ENCODE results near the gene RGS6. TPM values are rescaled to one million over a fixed set of nuclear protein-coding genes. Genes with fewer than 3 reads are reported as not detected.

Gene RGS6
- total and polyA plus RNA-seq, 7 donors: 0.19 to 1.6 (median 0.42) TPM

DNA sequence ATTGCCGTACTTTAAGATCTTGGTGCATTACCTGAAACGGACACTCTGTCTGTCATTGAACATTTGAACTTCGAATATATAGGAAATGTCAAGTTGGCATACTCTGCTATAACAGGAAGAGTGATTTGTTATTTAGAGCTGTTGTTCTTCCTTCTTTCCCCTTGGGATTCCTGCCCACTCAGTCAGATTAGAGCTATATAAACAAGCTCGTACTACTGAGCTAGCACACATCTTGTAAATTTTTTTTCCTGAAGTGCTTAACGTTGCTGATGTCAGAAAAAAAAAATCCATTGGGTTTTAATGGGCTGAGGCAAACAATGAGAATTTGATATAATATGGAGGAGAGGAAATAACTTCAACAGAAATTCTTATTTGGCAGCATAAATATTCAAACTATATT lies 26.8 kb downstream of the RGS6 start:
- Histone ChIP-seq H3K9me3 (no peaks in the 10 kb centered on the region), H3K4me3 (no peak overlapping the region), H3K36me3 (ENCODE audit: insufficient read depth in 1 of 2, low read depth in 1 of 2) (no peaks in the 10 kb centered on the region), H3K27me3 (ENCODE audit: insufficient read depth in 3 of 3, low read length in 2 of 3) (no peaks in the 10 kb centered on the region), H3K4me1 (no peaks in the 10 kb centered on the region), H3K27ac (no peak overlapping the region)
- TF ChIP-seq, protein P1, sequence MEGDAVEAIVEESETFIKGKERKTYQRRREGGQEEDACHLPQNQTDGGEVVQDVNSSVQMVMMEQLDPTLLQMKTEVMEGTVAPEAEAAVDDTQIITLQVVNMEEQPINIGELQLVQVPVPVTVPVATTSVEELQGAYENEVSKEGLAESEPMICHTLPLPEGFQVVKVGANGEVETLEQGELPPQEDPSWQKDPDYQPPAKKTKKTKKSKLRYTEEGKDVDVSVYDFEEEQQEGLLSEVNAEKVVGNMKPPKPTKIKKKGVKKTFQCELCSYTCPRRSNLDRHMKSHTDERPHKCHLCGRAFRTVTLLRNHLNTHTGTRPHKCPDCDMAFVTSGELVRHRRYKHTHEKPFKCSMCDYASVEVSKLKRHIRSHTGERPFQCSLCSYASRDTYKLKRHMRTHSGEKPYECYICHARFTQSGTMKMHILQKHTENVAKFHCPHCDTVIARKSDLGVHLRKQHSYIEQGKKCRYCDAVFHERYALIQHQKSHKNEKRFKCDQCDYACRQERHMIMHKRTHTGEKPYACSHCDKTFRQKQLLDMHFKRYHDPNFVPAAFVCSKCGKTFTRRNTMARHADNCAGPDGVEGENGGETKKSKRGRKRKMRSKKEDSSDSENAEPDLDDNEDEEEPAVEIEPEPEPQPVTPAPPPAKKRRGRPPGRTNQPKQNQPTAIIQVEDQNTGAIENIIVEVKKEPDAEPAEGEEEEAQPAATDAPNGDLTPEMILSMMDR (IDR thresholded peaks at IDR 0.05): no peak
- DNase-seq (no peak), ATAC-seq (no peak)
- intact Hi-C loops (cut with DNase I): no loop called here
- 41 to 51% (median 50%) methylated on average over 5 of the region's 5 CpGs for WGBS, 3 donors

DNA sequence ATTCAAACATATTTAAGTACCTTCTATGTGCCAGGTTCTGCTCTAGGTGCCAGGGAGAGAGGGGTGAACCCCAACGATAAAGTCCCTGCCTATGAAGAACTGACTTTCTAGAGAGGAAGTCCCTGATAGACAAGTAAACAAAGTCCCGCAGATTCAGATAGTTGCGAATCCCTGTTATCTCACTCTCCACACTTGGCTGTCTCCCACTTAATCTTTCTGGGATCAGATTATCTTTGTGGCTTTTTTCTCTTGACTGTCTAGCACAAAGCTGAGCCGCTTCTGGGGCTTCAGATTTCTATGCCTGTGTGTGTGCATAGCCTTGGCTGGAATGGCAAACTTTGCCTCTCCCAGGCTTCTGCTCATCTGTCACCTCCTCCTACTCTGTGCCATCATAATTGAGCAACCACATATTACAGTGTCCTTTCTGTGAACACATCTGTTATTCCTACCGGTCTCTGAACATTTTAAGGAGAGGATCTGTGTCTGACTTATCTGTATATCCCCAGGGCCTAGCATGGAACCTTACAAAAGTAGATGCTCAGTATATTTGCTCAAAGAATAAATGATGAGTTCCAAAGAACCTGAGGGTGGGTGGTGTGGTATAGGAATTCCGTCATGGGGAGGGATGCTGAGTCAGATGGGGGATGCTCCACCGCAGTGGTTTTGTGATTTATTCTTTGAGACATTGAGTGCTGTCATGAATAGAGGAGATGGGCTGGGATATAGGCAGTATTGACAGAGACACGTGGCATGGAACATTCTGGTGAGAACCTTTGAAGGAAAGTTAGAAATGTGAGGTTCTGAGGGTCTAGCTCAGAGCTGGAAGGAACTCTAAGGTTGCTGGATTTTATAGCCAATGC lies 28.5 kb downstream of the RGS6 start:
- no peaks in the 10 kb centered on the region for H3K4me1 ChIP-seq
- no peaks in the 10 kb centered on the region for H3K9me3 ChIP-seq
- H3K27ac ChIP-seq: no peak overlapping the region
- DNase-seq: no peak
- no peaks in the 10 kb centered on the region for H3K36me3 ChIP-seq (ENCODE audit: insufficient read depth in 1 of 2, low read depth in 1 of 2)
- H3K27me3 ChIP-seq (ENCODE audit: insufficient read depth in 3 of 3, low read length in 2 of 3): no peaks in the 10 kb centered on the region
- no peak for ATAC-seq
- 85 to 89% (median 88%) methylated on average over 8 of the region's 8 CpGs for WGBS, 3 donors
- TF ChIP-seq, protein P1 (IDR thresholded peaks at IDR 0.05): no peak
- intact Hi-C loops (cut with DNase I): no loop called here
- H3K4me3 ChIP-seq: no peak overlapping the region

DNA sequence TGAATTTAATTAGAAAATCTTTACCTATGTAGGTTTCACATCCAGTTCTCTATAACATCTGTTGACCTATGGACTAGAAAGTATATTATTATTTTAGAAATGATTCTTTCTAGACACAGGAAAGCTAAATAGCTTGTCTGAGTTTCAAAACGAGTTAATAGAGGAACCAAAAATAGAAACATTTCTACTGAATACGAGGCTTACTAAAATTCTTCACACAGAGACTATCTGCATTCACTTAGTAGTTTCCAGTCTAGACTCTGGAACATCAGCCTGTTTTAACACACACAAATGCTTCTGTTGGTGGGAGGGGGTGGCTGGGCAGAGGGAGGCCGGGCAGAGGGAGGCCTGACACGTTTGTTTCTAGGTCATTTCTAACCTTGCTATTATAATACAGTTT lies 29.7 kb downstream of the RGS6 start:
- ATAC-seq (no peak), DNase-seq (no peak)
- H3K36me3 ChIP-seq (ENCODE audit: insufficient read depth in 1 of 2, low read depth in 1 of 2): no peaks in the 10 kb centered on the region
- 30 to 41% (median 40%) methylated on average over 4 of the region's 4 CpGs for whole genome bisulfite sequencing, 3 donors
- H3K27me3 ChIP-seq (ENCODE audit: insufficient read depth in 3 of 3, low read length in 2 of 3): no peaks in the 10 kb centered on the region
- H3K4me3 ChIP-seq: no peak overlapping the region
- intact Hi-C loops (cut with DNase I): no loop called here
- no peaks in the 10 kb centered on the region for H3K4me1 ChIP-seq
- no peaks in the 10 kb centered on the region for H3K9me3 ChIP-seq
- no peak overlapping the region for H3K27ac ChIP-seq
- TF ChIP-seq, protein P1 (IDR thresholded peaks at IDR 0.05): no peak

DNA sequence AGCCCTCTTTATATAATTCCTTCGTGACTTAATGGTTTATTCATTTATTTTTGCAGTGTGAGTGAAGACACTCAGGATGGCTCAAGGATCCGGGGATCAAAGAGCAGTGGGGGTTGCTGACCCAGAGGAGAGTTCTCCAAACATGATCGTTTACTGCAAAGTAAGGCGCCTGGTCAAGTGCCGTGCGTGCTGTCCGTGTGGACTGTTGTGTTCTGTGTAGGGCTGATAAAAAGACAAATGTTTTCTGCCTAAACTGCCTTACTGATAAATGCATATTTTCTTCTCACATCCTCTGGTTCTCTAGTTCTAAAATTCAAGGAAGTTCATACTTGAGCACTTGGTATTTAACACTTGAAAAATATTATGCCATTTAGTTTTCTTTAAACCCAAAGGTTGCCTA lies 32.5 kb downstream of the RGS6 start:
- intact Hi-C loops (cut with DNase I): no loop called here
- Histone ChIP-seq H3K27ac (no peak overlapping the region), H3K36me3 (ENCODE audit: insufficient read depth in 1 of 2, low read depth in 1 of 2) (no peaks in the 10 kb centered on the region), H3K4me1 (no peaks in the 10 kb centered on the region), H3K9me3 (no peaks in the 10 kb centered on the region), H3K4me3 (no peak overlapping the region), H3K27me3 (ENCODE audit: insufficient read depth in 3 of 3, low read length in 2 of 3) (no peaks in the 10 kb centered on the region)
- ATAC-seq (no peak), DNase-seq (no peak)
- WGBS, 3 donors: 70 to 77% (median 76%) methylated on average over 7 of the region's 7 CpGs
- TF ChIP-seq, protein P1 (IDR thresholded peaks at IDR 0.05): no peak

DNA sequence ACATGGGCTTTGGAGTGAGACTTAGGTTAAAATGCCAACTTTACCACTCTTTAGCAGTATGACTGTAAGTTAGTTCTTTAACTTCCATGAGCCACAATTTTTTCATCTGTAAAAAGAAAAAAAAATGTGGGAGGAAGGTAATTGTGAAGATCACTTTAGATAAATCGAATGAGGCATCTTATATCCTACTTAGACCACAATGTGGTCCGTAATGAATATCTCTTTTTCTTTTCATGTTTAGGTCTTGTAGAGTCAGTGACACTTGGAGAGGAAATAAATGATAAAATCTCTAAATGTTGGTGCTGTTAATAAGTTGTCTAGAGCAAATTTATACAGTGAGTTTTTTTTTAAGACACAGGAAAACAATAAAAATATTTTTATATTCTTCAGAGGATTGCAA lies 34.3 kb downstream of the RGS6 start:
- no peak for DNase-seq
- no peaks in the 10 kb centered on the region for H3K9me3 ChIP-seq
- TF ChIP-seq, protein P1 (IDR thresholded peaks at IDR 0.05): no peak
- H3K27ac ChIP-seq: no peak overlapping the region
- ATAC-seq: no peak
- no peaks in the 10 kb centered on the region for H3K27me3 ChIP-seq (ENCODE audit: insufficient read depth in 3 of 3, low read length in 2 of 3)
- no peak overlapping the region for H3K4me3 ChIP-seq
- no peaks in the 10 kb centered on the region for H3K36me3 ChIP-seq (ENCODE audit: insufficient read depth in 1 of 2, low read depth in 1 of 2)
- H3K4me1 ChIP-seq: no peaks in the 10 kb centered on the region
- intact Hi-C loops (cut with DNase I): no loop called here
- 83 to 86% (median 86%) methylated on average over 2 of the region's 2 CpGs for WGBS, 3 donors
